Trophoblast cell (in vitro differentiated cells and primary cell): ENCODE data around the gene TEX28.
"Not testable (repeated sequence)": the region's sequence is repeated elsewhere in the genome, so short reads cannot be mapped to it uniquely, and the experiment has no call there.

Experiments
- DNase-seq, 2 donors: peaks; one replicate each; pipeline ENCODE4 v3.0.0-alpha.2; 2016
- H2AFZ ChIP-seq: 2 replicates; pipeline ENCODE4 v1.6.1; 2013; ENCODE audit warnings: low read length, moderate library complexity, mild to moderate bottlenecking; ENCODE audit not compliant: insufficient read depth, poor library complexity
- H2AK5ac ChIP-seq: 2 replicates; pipeline ENCODE4 v1.6.1; 2013; ENCODE audit warnings: mild to moderate bottlenecking, low read length
- H2BK120ac ChIP-seq: 2 replicates; pipeline ENCODE4 v1.6.1; 2013; ENCODE audit warnings: low read length, mild to moderate bottlenecking, moderate library complexity; ENCODE audit not compliant: insufficient read depth, poor library complexity
- H2BK12ac ChIP-seq: 2 replicates; pipeline ENCODE4 v1.6.1; 2013; ENCODE audit warnings: mild to moderate bottlenecking, low read length, moderate library complexity
- H2BK5ac ChIP-seq: 2 replicates; pipeline ENCODE4 v1.6.1; 2013; ENCODE audit warnings: low read length, low read depth, moderate library complexity, mild to moderate bottlenecking; ENCODE audit not compliant: poor library complexity
- H3K14ac ChIP-seq: 2 replicates; pipeline ENCODE4 v1.6.1; 2013; ENCODE audit warnings: mild to moderate bottlenecking, low read length
- H3K18ac ChIP-seq: 2 replicates; pipeline ENCODE4 v1.6.1; 2013; ENCODE audit warnings: mild to moderate bottlenecking, low read length
- H3K23ac ChIP-seq: 2 replicates; pipeline ENCODE4 v1.6.1; 2013; ENCODE audit warnings: low read length
- H3K27ac ChIP-seq: 2 replicates; pipeline ENCODE4 v1.5.1; 2013; ENCODE audit warnings: low read depth, mild to moderate bottlenecking, inconsistent platforms, low read length, moderate library complexity
- H3K27me3 ChIP-seq: 2 replicates; pipeline ENCODE4 v1.6.1; 2013; ENCODE audit warnings: inconsistent platforms, mild to moderate bottlenecking, low read length, moderate library complexity; ENCODE audit not compliant: insufficient read depth
- H3K36me3 ChIP-seq, 2 experiments: 1 replicate in 1 of 2; 2 replicates in 1 of 2; pipeline ENCODE4 v1.6.1; 2013; ENCODE audit warnings: low read length in 2 of 2, mild to moderate bottlenecking in 2 of 2, moderate library complexity in 1 of 2; ENCODE audit not compliant: insufficient read depth in 2 of 2, control insufficient read depth in 1 of 2
- H3K4ac ChIP-seq: 2 replicates; pipeline ENCODE4 v1.6.1; 2013; ENCODE audit warnings: low read depth, mild to moderate bottlenecking, low read length, moderate library complexity
- H3K4me1 ChIP-seq, 2 experiments: 1 replicate in 1 of 2; 2 replicates in 1 of 2; pipeline ENCODE4 v1.6.1; 2013; ENCODE audit warnings: low read length in 2 of 2, mild to moderate bottlenecking in 2 of 2, moderate library complexity in 1 of 2; ENCODE audit not compliant: insufficient read depth in 2 of 2, control insufficient read depth in 1 of 2
- H3K4me2 ChIP-seq: 2 replicates; pipeline ENCODE4 v1.6.1; 2013; ENCODE audit warnings: inconsistent platforms, mild to moderate bottlenecking, low read length, moderate library complexity
- H3K4me3 ChIP-seq: 2 replicates; pipeline ENCODE4 v1.5.1; 2013; ENCODE audit warnings: mild to moderate bottlenecking, low read depth, low read length, inconsistent platforms
- H3K79me1 ChIP-seq: one replicate; pipeline ENCODE4 v1.6.1; 2013; ENCODE audit warnings: low read length
- H3K79me2 ChIP-seq: 2 replicates; pipeline ENCODE4 v1.6.1; 2013; ENCODE audit warnings: low read length, mild to moderate bottlenecking; ENCODE audit not compliant: control insufficient read depth, insufficient read depth, poor library complexity
- H3K9ac ChIP-seq: 2 replicates; pipeline ENCODE4 v1.6.1; 2013; ENCODE audit warnings: mild to moderate bottlenecking, low read length
- H3K9me3 ChIP-seq: 2 replicates; pipeline ENCODE4 v1.6.1; 2013; ENCODE audit warnings: low read depth, mild to moderate bottlenecking, control low read depth, inconsistent platforms, low read length; ENCODE audit not compliant: insufficient read depth
- H4K12ac ChIP-seq: 2 replicates; pipeline ENCODE4 v1.6.1; 2013; ENCODE audit warnings: low read depth, mild to moderate bottlenecking, low read length, moderate library complexity
- H4K8ac ChIP-seq: 2 replicates; pipeline ENCODE4 v1.6.1; 2013; ENCODE audit warnings: low read depth, mild to moderate bottlenecking, low read length, moderate library complexity
- H4K91ac ChIP-seq: one replicate; pipeline ENCODE4 v1.6.1; 2013; ENCODE audit warnings: low read depth, mild to moderate bottlenecking, low read length, moderate library complexity
- WGBS: extraction: QIAGEN DNeasy Blood & Tissue Kit; methylation state at CpG from one replicate; pipeline ENCODE4 v1.1.7; 2013; ENCODE audit warnings: missing lambda C conversion rate; ENCODE audit not compliant: insufficient read length, insufficient coverage; ENCODE audit errors: extremely low coverage; 5-methylcytosine and 5-hydroxymethylcytosine counted together

Gene TEX28

DNA sequence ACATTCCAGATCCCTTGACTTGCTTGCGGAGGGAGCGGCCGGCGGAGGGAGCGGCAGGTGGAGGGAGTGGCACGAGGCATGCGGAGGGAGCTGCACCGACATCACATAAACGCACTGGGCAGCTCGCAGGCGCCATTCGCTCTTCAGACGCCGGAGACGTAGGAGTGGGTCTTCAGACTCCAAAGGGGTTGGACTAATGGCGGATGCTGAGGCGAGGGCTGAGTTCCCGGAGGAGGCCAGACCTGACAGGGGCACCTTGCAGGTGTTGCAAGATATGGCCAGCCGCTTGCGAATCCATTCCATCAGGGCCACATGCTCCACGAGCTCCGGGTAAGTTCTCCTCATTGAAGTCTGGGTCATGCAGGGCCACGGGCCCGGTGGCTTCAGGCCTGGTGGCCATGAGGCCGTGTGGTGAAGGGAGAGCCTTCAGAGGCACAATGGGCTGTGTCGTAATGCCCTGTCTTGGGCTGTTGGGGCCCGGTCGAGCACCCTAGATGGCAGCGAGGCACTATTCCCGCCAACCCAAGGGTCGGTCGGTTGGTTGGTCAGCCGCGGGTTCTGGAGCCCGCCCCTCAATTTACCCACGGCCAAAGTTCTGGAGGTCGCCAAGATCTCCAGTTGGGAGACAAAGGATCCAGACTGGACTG, 863 bp upstream of the TEX28 start, which contains the start of gene TKTL1:
Gene TKTL1 (plus strand): TSS at position 132 of the 647 bp plus-strand sequence. CDS start 65 bp downstream, at position 197.
- H3K23ac ChIP-seq = no peak within 1 kb of the TSS
- no peak within 1 kb of the TSS for H3K14ac ChIP-seq
- no peak within 1 kb of the TSS for H4K8ac ChIP-seq
- no peak within 1 kb of the TSS for H3K27ac ChIP-seq
- H3K18ac ChIP-seq = no peak within 1 kb of the TSS
- no peak within 1 kb of the TSS for H3K4me3 ChIP-seq
- H3K27me3 ChIP-seq = no peaks in the 10 kb centered on the region
- H3K79me2 ChIP-seq = no peaks in the 10 kb centered on the region
- H2BK12ac ChIP-seq = no peak within 1 kb of the TSS
- H3K9ac ChIP-seq = no peak within 1 kb of the TSS
- no peak within 1 kb of the TSS for H3K4ac ChIP-seq
- no peak within 1 kb of the TSS for H2AK5ac ChIP-seq
- H3K4me2 ChIP-seq = no peak within 1 kb of the TSS
- H2AFZ ChIP-seq = no peak within 1 kb of the TSS
- WGBS = no CpG with 5 or more reads among the region's 37 CpGs
- H4K91ac ChIP-seq = no peak within 1 kb of the TSS
- H2BK120ac ChIP-seq = no peak within 1 kb of the TSS
- H3K79me1 ChIP-seq = no peaks in the 10 kb centered on the region
- no peaks in the 10 kb centered on the region for H3K4me1 ChIP-seq
- H3K36me3 ChIP-seq = no peaks in the 10 kb centered on the region
- H4K12ac ChIP-seq = no peak within 1 kb of the TSS
- H3K9me3 ChIP-seq = no peaks in the 10 kb centered on the region
- H2BK5ac ChIP-seq = no peak within 1 kb of the TSS
- DNase-seq = no peak

DNA sequence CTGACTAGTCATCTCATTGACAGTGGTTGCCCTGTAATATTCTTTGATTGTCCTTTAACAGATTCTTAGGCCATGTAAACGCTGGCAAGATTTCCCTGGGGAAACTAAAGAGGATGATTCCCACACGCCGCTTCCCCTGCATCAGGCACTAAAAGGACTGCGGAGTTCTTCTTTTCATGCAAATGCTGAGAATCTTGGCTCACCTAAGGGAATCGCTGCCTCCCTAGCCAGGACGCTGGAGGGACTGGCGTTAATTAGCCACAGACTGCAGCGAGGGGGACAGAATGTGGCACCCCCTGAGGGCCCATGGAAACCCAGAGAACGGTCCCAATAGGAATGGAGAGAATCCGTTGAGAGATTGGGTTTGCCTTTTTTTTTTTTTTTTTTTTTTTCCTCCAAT, 8.5 kb downstream of the TEX28 start:
- not testable (repeated sequence) for H3K23ac ChIP-seq, H2BK120ac ChIP-seq, H3K4ac ChIP-seq, H3K27ac ChIP-seq, H3K9me3 ChIP-seq, H3K18ac ChIP-seq, H3K4me2 ChIP-seq, H3K4me3 ChIP-seq, H2BK12ac ChIP-seq, H2AK5ac ChIP-seq, DNase-seq, H4K12ac ChIP-seq, H3K4me1 ChIP-seq, H2AFZ ChIP-seq, H3K36me3 ChIP-seq, H3K79me2 ChIP-seq, H2BK5ac ChIP-seq, H3K27me3 ChIP-seq, H3K9ac ChIP-seq, H3K79me1 ChIP-seq, H4K91ac ChIP-seq, H4K8ac ChIP-seq, H3K14ac ChIP-seq
- no CpG with 5 or more reads among the region's 10 CpGs for whole genome bisulfite sequencing

DNA sequence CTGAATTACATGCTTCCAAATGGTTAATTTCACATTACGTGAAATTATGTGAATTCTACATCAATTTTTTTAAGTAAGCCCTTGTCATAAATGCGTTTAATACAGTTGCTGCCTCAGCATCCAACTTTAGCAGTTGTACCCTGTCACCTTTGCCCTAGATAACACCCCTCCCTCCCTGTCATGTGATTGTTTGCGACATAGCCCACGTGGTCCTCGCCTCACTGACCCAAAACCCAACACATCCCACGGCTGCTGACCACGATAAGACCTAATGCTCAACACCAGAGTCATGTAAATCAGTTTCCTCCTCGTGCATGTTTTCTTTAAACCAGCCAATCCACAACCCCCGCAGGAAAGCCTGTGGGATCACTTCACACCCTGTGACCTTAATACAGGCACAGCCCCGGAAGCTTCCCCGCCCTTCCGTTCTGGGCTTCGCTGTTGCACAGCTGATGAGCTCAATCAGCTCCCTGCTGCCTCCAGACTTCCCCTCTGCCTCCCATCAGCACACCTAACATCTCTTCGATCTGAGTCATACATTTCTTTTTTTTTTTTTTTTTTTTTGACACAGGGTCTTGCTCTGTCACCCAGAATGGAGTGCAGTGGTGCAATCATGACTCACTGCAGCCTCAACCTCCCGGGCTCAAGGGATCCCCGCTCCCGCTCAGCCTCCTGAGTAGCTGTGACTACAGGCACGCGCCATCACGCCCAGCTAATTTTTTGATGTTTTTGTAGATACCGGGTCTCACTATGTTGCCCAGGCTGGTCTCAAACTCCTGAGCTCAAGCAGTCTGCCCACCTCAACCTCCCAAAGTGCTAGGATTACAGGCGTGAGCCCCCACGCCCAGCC, 10.2 kb downstream of the TEX28 start:
- not testable (repeated sequence) for H3K23ac ChIP-seq, H4K12ac ChIP-seq, H3K9ac ChIP-seq, H2BK120ac ChIP-seq, H2AFZ ChIP-seq, H3K79me2 ChIP-seq, H3K4ac ChIP-seq, H3K14ac ChIP-seq, H3K4me1 ChIP-seq, H3K36me3 ChIP-seq, H3K27ac ChIP-seq, H2AK5ac ChIP-seq, H2BK12ac ChIP-seq, H2BK5ac ChIP-seq, H3K27me3 ChIP-seq, H3K79me1 ChIP-seq, H3K18ac ChIP-seq, DNase-seq, H3K4me3 ChIP-seq, H4K8ac ChIP-seq, H3K9me3 ChIP-seq, H4K91ac ChIP-seq, H3K4me2 ChIP-seq
- no CpG with 5 or more reads among the region's 23 CpGs for WGBS

DNA sequence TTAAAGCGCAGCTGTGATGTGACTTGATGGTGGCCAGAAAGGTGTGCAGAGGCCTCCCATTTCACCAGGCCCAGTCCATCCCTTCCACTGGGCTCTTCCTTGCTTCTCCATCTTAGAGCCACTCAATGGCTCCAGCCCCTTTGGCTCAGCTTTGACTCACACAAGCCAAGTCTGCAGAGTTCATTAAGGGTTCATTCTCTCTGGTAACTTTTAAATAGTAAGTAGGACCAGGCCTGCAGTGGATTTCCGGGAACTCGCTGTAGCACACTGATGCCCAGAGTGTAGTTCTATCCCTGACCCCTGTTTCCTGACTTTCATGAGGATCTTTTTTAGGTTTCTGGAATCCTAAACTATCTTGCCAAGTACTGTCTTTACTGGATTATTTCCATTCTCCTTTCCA, 25.7 kb downstream of the TEX28 start:
- not testable (repeated sequence) for H3K4me2 ChIP-seq, H3K14ac ChIP-seq, H3K23ac ChIP-seq, H3K4me1 ChIP-seq, H2BK120ac ChIP-seq, H3K27me3 ChIP-seq, H3K9me3 ChIP-seq, H3K9ac ChIP-seq, H2BK12ac ChIP-seq, DNase-seq, H3K27ac ChIP-seq, H2AFZ ChIP-seq, H3K36me3 ChIP-seq, H3K4me3 ChIP-seq, H3K18ac ChIP-seq, H4K91ac ChIP-seq, H3K79me1 ChIP-seq, H2AK5ac ChIP-seq, H3K4ac ChIP-seq, H4K8ac ChIP-seq, H2BK5ac ChIP-seq, H4K12ac ChIP-seq, H3K79me2 ChIP-seq
- WGBS = no CpG with 5 or more reads among the region's 3 CpGs
